ENCODE results near the gene INSL3.

Gene INSL3, protein sequence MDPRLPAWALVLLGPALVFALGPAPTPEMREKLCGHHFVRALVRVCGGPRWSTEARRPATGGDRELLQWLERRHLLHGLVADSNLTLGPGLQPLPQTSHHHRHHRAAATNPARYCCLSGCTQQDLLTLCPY

GRCh38 chr19:17821190-17821589 lies at the start of gene INSL3:
Gene INSL3, minus strand, starts transcription at chr19:17821519. Its CDS starts 13 bp downstream, at chr19:17821506.
- no peak for DNase-seq

- DNase-seq, result no peak
Measured at GRCh38 chr19:17869114-17869608, 47.8 kb upstream of the INSL3 start.

GRCh38 chr19:17868669-17869068 lies 47.4 kb upstream of the INSL3 start:
- DNase-seq, result no peak

DNA sequence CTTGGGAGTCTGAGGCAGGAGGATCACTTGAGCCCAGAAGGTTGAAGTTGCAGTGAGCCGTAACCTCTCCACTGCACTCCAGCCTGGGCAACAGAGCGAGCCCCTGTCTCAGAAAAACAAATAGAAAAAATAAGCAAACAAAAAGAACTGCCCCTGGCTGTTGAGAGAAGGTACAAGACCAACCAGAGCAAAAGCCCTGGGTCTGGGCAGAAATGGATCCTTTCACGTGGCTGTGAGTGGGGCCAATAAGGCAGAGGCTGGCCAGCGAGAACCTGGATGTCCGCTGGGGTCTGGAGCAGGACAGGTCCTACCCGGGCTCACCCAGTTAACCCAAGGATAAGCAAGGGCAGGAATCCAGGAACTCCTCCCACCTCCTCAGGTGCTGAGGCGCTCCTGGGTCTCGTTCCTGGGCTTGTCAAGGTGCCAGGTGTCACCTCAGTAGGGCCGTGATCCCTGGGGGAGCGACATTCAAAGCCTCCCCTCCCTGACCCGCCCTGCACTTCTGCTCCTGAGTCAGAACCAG lies 45.7 kb upstream of the INSL3 start:
- no peak for DNase-seq

DNA sequence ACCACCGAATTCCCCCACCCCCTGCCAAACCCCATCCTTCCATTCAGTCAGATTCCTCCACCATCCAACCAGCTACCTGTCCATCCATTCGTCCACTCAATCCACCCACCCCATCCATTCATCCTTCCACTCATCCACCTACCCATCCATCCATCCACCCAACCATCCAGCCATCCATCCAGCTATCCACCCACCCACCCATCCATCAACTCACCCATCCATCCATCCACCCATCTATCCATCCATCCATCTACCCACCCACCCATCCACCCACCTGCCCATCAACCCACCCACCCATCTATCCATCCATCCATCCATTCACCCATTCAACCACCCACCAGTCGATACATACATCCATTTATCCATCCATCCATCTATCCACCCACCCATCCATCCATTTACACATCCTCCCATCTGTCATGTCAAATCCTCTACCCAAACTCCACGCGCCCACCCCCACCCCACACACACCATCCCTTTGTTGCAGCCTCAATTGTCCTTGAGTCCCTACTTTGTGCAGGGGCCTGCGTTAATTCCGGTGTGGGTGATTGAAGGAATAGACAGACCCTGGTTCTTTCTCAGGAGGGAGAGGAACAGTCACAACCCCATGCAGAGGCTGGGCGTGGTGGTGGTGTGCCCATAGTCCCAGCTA lies 45.1 kb upstream of the INSL3 start:
- no peak for DNase-seq

DNA sequence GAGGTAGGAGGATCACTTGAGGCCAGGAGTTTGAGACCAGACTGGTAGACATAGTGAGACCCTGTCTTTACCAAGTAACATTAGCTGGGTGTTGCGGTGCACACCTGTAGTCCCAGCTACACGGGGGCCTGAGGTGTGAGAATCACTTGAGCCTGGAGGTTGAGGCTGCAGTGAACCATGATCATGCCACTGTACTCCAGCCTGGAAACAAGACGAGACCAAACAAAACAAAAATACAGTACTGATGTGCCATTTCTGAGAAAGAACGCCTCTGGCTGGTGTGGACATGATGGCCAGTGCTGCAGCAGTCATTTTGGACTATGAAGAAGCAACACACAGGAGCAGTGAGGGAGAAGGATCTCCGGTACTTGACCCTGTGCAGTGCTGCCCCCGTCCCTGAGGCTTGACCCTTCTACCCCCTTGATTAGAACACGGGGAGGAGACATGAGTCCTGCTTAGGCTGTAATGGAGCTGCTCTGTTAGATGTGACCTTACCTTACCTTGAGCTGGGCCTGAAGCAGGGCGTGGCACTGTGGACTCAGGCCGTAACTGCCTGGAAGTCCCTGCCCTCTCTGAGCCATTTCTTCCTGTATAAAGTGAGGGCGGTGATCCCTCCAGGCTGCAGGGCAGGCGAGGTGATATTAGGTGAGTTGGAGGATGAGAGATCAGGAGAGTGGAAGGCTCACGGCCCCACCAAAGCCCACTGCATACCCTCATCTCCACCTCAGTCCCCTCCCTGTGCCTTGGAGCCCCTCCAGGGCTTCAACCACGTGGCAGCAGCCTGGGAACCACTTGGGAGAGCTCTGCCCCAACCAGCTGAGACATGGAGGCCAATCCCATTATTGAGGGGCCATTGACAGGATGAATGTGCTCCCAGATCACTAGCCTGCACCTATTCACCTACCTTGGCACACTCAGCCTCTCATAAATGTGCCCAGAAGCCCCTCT lies 44.3 kb upstream of the INSL3 start:
- DNase-seq, result no peak

DNA sequence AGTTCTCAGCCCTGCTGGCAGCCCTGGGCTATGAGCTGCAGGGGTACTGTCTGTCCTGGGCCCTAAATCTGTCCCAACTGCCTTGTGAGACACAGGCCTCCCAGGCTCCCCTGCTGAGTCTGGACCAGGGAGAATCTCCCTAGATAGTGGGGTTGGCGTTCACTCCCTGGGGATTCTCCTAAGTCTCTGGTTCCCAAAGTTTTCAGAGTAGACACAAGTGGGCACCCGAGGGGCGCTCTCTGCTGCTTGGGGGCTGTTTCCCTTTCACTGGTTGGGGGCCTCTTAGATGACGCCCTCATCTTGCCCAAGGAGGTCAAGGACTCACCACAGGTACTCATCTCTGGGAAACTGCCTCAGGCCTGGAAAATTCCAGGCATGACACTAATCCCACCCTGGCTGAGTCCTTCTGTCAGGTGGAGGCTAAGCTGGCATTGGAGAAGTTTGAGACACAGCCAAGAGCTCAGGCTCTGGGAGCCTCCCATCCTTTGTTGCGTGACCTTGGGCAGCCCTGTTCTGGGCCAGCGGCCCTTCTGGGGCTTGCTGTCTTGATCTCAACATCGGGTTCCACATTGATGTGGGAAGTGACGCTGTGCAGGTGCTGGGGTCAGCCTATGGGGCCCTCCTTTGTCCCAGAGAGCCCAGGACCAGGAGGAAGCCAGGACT lies 42.3 kb upstream of the INSL3 start:
- DNase-seq, result no peak

GRCh38 chr19:17862711-17863519 lies 41.6 kb upstream of the INSL3 start:
- DNase-seq, result no peak

DNA sequence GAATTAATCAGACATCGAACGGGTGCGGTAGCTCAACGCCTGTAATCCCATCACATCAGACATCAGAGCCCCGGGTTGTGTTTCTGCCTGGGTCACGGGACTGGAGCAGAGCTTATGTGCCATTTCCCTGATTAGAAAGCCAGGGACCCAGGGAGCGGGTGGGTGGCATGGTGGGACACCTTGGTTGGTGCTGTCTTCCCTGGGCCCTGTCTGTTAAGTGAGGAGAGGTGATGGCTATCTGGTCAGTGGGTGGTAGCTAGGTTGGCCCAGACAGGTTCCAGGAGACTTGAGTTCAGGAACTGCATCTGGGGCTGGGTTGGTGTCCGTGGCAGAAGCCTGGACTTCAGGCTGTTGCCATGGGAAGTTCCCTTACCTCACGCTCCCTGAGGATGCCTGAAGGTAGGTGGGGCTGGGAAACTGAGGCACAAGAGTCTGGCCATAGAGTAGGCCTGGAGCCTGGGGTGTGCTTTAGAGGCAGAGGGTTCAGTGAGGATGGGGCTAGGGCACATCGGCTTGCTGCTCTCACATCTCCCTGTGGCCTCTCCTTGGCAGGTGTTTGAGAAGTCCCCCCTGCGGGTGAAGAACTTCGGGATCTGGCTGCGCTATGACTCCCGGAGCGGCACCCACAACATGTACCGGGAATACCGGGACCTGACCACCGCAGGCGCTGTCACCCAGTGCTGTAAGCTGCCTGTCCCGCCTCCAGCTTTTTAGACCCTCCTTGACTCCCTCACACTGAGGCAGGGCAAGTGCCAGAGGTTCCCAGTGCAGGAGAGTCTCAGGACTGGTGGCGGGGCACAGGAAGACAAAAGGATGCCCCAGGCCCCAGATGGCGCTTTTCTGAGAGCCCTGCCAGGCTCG lies 40.5 kb upstream of the INSL3 start:
- DNase-seq, result no peak

GRCh38 chr19:17860993-17861360 lies 39.7 kb upstream of the INSL3 start:
- no peak for DNase-seq

GRCh38 chr19:17860331-17860992 lies 39.1 kb upstream of the INSL3 start:
- DNase-seq, result no peak

DNA sequence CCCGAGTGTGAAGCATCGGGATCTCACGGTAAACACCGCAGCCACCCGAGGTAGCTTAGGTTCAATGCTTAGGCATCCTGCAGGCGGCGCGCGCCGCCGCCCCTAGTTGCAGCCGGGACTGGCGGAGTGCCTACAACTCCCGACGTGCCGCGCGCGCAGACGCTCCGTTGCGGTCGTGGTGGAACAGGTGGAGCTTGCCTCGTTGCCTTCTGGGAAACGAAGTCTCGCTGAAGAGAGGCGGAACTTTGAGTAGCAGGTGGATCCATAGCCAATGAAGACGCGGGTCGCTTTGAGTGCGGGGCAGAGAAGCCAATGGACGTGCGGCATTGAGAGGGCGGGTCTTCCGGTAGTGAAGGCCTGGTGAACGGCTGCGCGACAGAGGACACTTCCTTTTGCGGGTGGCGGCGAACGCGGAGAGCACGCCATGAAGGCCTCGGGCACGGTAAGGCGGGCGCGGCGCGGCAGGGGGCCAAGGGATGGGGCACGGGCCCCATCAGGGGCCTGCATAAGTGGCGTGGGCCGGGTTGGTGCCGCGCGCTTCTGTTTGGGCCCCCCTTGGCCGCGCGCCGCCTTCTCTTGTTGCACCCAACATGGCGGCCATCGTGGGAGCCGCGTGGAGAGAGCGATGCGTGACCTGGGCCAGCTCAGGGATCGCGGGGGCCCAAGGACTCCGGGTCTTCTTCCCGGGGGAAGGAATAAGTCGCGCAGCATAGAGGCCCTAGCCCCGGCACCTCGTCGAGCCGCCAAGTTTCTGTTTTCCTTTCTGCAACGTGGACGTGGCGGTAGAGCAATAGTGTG lies 38.4 kb upstream of the INSL3 start, which contains the start of gene RPL18A:
Gene RPL18A, plus strand, starts transcription at position 378 of the 798 bp plus-strand sequence. Its CDS starts 47 bp downstream, at position 425.
- DNase-seq, result peak; percentile 96

- peak; percentile 25 for DNase-seq
Measured at GRCh38 chr19:17855280-17856152, 34.2 kb upstream of the INSL3 start.

DNA sequence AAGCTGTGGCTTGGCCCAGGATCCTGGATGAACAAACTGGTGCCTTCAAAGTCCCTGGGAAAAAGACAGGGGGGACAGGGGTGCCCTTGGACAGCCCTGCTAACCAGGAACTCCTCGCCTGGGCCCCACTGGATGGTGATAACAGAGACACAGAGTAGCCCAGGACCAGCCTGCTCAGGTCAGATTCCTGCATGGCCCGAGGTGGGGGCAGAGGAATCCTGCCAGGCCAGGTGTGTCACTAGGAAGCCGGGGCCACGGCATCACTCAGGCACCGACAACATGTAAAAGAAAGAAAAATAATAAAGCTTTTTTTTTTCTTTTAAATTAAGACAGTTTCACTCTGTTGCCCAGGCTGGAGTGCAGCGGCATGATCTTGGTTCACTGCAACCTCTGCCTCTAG lies 32.7 kb upstream of the INSL3 start:
- DNase-seq, result no peak

GRCh38 chr19:17848595-17849292 lies 27.4 kb upstream of the INSL3 start:
- no peak for DNase-seq

- DNase-seq, result peak; percentile 72
Measured at GRCh38 chr19:17847538-17848366, 26.4 kb upstream of the INSL3 start, which contains the start of gene JAK3. Gene JAK3, minus strand, starts transcription at chr19:17847982. Its CDS starts 3,565 bp downstream, at chr19:17844417.

DNA sequence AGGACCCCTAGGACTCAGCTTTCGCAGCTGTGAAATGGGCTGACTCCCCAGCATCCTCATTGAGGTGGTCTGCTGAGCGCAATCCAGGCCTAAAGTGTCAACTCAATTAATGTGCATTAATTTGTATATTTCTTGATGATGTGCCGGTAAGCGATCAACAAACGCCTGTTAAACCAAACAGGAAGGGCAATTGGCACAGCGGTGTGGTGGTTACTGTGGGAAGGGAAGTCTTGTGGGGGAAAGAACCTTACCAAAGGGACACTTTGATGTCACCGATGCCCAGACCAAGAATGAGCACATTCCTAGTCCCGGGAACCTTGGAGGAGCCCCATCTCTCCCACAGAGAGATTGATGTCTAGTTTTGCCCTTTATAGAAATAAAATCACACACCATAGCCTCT lies 24.8 kb upstream of the INSL3 start:
- no peak for DNase-seq
